ENCODE results near the gene SPOCK1. TPM values are rescaled to one million over a fixed set of nuclear protein-coding genes. Genes with fewer than 3 reads are reported as not detected.

Gene SPOCK1
- total and polyA plus RNA-seq, 2 donors (not counting 3 experiments of a cell fraction or from before 2014, with no cell fraction given) = 144 to 280 TPM

- Histone ChIP-seq H3K9me1 (replicated peaks; ENCODE audit: control insufficient read depth, extremely low read depth, insufficient read depth, low read length) (no peaks in the 10 kb centered on the region), H3K36me3 (ENCODE audit: control insufficient read depth in 2 of 2, extremely low read depth in 1 of 2, insufficient read depth in 2 of 2, low read length in 2 of 2) (no peaks in the 10 kb centered on the region), H4K20me1 (replicated peaks; ENCODE audit: control insufficient read depth, extremely low read depth, insufficient read depth, low read length) (no peaks in the 10 kb centered on the region), H3K79me2 (ENCODE audit: control insufficient read depth, insufficient read depth, low read length) (no peaks in the 10 kb centered on the region), H2AFZ (ENCODE audit: low read depth, low read length) (no peak overlapping the region), H3K4me1 (ENCODE audit: control insufficient read depth, extremely low read depth, insufficient read depth, low read length) (peaks cover 20% of the 10 kb centered on the region), H3K9ac (replicated peaks; ENCODE audit: extremely low read depth, insufficient read depth, low read length) (no peak overlapping the region), H3K27me3 (ENCODE audit: control insufficient read depth in 2 of 2, insufficient read depth in 2 of 2, low read length in 2 of 2) (no peaks in the 10 kb centered on the region), H3K4me2 (ENCODE audit: insufficient read depth, low read length) (peak overlapping the region; percentile 20), H3K4me3 (replicated peaks in 1 of 3; ENCODE audit: insufficient read depth in 1 of 3, low read depth in 1 of 3, low read length in 3 of 3) (no peak overlapping the region), H3K9me3 (replicated peaks; ENCODE audit: control insufficient read depth, insufficient read depth, low read length) (no peaks in the 10 kb centered on the region), H3K27ac (ENCODE audit: insufficient read depth, low read depth, low read length) (peak overlapping the region; percentile 41)
- ChIA-PET POLR2A (no interaction called here), CTCF (interaction anchor here (1.2 to 2.5 kb wide), 3 partner anchors 8 to 147 kb away, joined by 3 to 7 read pairs (median 4); no protein-coding TSS in a partner anchor)
- DNase-seq (ENCODE audit: low read depth, low spot score) (peak; percentile 69), FAIRE-seq (peak; percentile 93)
- no TSS peak for BruUV-seq (replicated peaks)
- intact Hi-C loops (cut with micrococcal nuclease) = no loop called here
- dilution Hi-C loops (cut with MboI; ENCODE audit: extremely low pct_ligation_motif_present, low sequenced_read_pairs) = no loop called here
- TF ChIP-seq POLR2A (IDR thresholded peaks at IDR 0.05; ENCODE audit: low read depth, low read length) (no peak), MYC (IDR thresholded peaks at IDR 0.05; ENCODE audit: low read depth, low read length) (no peak), EZH2 (IDR thresholded peaks at IDR 0.05; ENCODE audit: borderline replicate concordance, low read depth, low read length, severe bottlenecking) (no peak), POLR2AphosphoS5 (IDR thresholded peaks at IDR 0.05; ENCODE audit: insufficient read depth, low read depth, low read length) (no peak), FOS (IDR thresholded peaks at IDR 0.05; ENCODE audit: borderline replicate concordance, insufficient read depth, low read length) (peak; percentile 73), GATA2 (IDR thresholded peaks at IDR 0.05; ENCODE audit: insufficient read depth, insufficient read length, low read depth, low read length) (peak; percentile 89)
- TF ChIP-seq, protein P1, sequence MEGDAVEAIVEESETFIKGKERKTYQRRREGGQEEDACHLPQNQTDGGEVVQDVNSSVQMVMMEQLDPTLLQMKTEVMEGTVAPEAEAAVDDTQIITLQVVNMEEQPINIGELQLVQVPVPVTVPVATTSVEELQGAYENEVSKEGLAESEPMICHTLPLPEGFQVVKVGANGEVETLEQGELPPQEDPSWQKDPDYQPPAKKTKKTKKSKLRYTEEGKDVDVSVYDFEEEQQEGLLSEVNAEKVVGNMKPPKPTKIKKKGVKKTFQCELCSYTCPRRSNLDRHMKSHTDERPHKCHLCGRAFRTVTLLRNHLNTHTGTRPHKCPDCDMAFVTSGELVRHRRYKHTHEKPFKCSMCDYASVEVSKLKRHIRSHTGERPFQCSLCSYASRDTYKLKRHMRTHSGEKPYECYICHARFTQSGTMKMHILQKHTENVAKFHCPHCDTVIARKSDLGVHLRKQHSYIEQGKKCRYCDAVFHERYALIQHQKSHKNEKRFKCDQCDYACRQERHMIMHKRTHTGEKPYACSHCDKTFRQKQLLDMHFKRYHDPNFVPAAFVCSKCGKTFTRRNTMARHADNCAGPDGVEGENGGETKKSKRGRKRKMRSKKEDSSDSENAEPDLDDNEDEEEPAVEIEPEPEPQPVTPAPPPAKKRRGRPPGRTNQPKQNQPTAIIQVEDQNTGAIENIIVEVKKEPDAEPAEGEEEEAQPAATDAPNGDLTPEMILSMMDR (IDR thresholded peaks at IDR 0.05; ENCODE audit: extremely low read depth in 1 of 2, insufficient read depth in 1 of 2, low read depth in 1 of 2, low read length in 2 of 2) = peak; percentile 2 to 11
- TF ChIP-seq, protein P2, sequence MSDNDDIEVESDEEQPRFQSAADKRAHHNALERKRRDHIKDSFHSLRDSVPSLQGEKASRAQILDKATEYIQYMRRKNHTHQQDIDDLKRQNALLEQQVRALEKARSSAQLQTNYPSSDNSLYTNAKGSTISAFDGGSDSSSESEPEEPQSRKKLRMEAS (IDR thresholded peaks at IDR 0.05; ENCODE audit: insufficient read depth, insufficient read length) = no peak
Observed at GRCh38 chr5:137114529-137114928, 384.6 kb downstream of the SPOCK1 start.

All from endothelial cell of umbilical vein (primary cell).